HG03378 (cell line): Measurements from ENCODE around the gene MSX2.

Experiments
- ATAC-seq: cut with Tn5 transposase; IDR thresholded peaks from one replicate; pipeline ENCODE4 v1.9.1; 2021; ENCODE audit warnings: mild to moderate bottlenecking, moderate library complexity; ENCODE audit not compliant: unreplicated experiment

MSX2 gene

DNA sequence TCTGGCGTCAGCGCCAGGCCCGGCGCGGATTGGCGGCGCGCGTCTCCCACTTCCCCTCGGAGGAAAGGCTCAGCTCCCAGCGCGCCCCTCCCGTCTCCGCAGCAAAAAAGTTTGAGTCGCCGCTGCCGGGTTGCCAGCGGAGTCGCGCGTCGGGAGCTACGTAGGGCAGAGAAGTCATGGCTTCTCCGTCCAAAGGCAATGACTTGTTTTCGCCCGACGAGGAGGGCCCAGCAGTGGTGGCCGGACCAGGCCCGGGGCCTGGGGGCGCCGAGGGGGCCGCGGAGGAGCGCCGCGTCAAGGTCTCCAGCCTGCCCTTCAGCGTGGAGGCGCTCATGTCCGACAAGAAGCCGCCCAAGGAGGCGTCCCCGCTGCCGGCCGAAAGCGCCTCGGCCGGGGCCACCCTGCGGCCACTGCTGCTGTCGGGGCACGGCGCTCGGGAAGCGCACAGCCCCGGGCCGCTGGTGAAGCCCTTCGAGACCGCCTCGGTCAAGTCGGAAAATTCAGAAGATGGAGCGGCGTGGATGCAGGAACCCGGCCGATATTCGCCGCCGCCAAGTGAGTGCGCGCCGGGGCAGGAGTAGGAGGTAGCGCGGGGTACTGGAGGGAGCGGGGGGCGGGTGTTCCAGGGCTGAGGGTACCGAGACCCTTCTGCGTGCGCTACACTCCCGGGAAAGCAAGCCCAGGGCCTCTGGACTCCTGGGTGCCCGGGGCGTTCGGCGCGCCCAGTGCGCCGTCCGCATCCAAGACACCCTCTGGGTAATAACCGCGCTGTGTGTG lies at the start of gene MSX2:
Gene MSX2 (plus strand): TSS at position 99 of the 777 bp plus-strand sequence. CDS start 78 bp downstream, at position 177.
- no peak for ATAC-seq

DNA sequence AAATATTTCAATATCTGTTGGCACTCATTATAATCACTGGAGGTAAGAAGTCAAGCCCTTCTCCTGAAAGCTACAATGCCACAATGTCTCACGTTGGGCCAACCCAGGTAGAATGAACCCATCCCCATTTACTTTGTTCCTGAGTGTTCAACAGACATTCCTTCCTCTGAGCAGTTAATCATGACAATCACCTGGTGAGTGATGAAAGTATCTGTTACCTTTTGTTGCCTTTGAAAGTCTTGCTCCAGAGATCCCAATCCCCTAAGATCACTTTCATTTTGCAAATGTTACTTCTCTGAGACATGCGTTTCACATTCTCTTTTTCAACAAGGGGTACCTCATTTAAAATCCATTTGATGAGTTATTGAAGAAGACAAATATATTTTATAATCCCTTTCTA lies 49.3 kb upstream of the MSX2 start:
- ATAC-seq: no peak

GRCh38 chr5:174675916-174676315 lies 48.5 kb upstream of the MSX2 start:
- no peak for ATAC-seq

DNA sequence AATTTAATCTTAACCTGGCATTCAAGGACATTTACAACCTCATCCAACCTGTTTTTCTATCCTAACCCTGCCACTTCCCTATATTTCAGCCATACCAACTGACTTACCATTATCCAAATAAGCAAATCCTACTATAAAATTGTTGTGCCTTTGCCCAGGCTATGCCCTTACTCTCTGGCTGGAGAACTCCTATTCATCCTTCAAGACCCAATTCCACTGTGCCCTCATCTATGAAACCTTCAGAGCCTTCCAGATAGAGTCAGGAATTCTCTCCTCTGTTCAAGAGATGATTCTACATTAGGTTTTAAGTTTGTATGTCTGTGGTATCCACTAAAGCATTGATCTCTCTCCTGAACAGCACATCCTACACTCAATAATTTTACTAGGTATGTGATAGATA lies 46.3 kb upstream of the MSX2 start:
- no peak for ATAC-seq

DNA sequence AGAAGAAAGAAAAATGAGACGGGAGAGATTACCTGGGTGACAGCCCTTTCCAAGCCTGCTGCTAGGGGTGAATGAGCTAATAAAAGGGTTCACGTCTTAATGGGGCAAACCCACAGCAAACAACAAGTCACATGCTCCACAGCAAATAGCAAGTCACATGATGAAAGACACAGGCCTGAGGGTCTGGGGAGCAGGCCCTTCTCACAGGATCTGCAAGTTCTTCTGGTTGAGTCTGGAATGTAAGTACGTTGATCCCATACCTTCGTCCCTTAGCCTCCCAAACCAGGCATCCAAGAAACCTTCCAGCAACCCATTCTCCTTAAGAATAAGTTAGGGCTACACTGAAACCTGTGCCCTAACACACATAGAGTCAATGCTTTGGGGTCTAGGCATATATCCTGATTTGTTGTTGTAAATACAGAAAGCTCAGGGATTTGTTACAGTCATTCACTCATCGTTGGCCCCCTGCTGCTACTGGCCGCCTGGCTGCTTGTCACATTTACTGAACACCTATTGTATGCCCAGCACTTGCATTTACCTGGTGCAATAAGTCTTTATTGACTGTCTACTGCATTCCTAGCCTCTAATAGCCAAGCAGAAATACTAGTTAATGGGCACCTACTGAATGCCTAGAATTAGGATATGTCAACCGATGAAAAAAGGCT lies 43.3 kb upstream of the MSX2 start:
- no peak for ATAC-seq

- no peak for ATAC-seq
Measured at GRCh38 chr5:174687503-174687902, 36.9 kb upstream of the MSX2 start.

DNA sequence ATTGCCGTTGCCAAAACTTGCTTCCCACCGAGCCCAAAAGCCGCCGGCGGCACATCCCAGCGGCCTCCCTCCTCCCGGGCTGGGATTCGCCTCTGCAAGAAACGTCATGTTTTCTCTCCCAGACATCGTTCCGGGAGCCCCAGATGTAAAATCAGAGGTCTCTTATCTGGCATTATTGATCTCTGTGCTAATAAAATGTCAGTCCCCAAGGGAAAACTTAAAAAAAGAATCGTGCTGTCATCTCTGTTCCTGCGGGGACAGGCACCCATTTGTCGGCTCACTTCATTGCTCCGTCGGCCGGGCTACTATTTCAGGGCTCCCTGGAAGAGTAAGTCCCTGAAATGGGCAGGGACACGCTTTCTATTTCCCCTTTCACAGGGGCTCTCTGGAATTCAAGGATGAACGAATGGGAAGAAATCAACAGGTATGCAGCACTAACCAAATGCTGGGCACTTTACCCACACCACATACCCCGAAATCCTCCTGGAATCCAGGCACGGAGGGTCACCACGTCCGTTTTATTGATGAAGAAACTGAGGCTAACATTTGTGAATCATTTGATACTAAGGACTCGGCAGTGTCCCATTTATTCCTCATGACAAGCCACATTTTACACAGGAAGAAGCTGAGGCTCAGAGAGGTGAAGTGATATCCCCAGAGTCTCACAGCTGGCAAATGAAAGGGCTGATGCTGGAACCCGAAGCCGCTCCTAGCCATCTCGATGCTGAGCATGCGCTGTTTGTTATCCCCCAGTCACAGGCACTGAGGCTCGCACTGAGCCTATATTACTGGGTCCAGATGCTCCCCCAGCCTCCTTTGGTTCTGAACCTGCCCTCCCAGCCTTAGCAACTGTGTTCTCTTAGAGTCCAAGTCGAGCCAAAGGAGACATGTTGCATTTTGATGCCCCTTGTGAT lies 35.7 kb upstream of the MSX2 start:
- ATAC-seq: no peak

DNA sequence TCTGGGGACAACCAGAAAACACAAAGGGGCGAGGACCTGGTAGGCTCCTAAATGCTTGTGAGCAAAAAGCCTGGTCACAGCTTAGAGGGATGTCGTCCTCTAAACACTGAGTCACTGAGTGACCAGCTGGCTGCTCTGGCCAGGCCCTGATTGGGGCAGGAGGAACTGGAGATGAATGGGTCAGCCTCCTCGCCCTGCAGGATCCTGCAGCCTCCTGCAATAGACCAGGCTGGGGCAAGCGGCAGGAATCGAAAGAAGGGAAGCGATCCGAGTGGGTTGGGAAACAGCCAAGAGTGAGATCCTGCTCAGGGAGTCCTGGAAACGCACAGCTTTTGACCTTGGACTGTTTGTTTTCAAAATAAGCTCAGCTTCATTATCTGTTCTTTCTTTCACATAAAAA lies 34.1 kb upstream of the MSX2 start:
- ATAC-seq: no peak

DNA sequence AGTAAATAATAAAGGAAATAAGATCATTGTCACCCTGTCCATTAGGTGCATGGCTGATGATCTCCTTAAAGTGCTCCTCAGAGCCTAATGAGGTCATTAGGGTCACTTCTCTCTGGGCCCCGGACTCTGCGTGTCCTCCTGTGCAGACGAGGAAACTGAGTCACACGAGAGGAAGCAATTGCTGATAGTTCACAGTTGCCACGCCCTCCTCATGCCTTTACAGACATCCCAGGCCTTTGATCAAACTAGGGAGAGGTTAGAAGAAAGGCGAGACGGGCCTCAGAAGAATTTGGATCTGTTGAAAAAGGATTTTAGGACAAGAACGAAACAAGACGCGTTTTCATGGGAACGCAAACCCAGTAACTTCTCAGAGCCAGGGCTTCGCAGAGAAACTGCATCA lies 32.0 kb upstream of the MSX2 start:
- no peak for ATAC-seq

- ATAC-seq: no peak
Measured at GRCh38 chr5:174692982-174693422, 31.4 kb upstream of the MSX2 start.

DNA sequence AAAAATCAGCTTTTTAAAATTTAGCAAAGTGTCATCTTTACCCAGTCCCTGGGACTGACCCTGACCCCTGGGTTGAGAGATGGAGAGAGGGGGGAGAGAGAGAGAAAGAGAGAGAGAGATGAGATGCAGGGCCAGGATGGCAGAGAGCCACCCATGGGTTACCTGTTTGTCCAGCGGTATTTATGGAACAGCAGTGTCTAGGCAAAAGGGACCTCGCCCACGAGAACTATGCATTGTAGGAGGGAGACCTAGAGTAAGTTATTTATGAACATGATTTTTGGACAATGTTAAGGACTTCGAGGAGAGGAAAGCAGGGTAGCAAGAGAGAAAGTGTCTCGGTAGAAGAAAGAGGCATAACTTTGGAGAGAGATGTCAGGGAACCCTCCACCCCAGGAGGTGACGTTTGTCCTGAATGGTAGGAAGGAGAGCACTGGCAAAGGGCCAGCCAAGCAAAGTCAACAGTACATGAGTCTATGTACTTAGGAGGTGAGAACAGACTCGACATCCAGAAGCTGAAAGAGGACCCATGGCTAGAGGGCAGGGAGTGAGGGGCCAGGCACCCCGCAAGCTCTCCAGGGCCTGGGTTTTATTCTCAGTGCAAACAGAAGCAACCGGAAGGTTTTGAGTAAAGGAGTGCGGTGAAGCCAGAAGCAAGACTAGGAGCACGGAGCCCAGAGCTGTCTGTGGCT lies 30.5 kb upstream of the MSX2 start:
- ATAC-seq: no peak

DNA sequence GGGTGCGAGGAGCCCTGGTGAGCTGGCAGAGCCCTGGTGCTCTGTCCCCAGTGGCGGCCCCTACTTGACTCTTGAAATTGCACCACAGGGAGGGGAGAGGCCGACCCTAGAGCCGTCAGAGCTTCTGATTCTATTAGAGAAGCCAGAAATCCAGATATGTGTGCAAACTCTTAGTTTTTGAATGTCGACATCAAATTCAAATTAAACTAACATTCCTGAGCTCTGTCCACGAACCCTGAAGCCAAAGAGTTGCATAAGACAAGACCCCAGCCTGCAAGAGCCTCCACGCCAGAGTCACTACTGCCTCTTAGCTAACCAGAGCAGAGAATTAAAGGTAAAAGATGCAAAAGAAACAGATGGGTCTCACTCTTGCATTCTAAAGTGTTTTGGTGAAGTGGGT lies 29.8 kb upstream of the MSX2 start:
- no peak for ATAC-seq

DNA sequence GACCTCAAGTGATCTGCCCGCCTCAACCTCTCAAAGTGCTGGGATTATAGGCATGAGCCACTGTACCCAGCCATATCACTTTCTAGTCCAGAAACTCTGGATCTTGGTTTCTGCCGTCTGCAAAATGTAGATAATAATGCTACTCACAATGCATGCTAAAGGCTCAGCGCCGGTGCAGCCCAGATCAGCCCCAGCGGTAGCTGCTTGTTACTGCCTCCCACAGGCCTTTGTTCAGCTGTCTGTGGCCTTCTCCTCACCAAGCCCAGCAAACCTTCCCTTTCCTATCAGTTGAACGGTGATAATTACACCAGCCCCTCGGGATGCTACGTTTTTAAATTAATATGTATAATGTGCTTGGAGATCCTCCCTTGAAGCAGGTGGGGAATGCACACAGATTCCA lies 26.2 kb upstream of the MSX2 start:
- ATAC-seq: no peak

- no peak for ATAC-seq
Measured at GRCh38 chr5:174699131-174699530, 25.3 kb upstream of the MSX2 start.

DNA sequence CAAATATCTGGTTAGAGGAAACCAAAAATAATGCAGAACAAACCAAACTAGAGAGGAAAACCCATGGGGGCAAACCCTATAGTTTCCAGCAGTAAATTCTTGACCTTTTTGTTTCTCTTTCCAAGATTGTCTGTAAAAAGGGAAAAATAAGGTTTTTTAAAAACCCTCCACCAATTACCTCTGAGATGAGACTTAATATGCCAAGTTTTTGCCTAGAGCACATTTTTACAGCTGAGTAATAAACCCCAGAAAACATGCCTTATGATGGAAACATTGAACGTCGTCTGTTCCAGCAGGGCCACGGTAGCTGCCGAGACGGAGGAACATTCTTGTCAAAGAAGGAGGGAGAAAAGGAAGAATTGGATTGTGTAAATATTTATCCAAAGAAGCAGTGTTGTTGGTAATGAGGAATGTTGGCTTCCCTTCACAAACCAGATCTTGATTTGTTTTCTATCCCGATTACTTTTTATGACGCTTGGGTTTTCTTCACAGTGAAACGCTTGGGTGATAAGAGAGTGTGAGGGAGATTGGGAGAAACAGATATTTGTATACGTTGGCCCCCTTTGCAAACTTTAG lies 17.3 kb upstream of the MSX2 start:
- ATAC-seq: no peak

DNA sequence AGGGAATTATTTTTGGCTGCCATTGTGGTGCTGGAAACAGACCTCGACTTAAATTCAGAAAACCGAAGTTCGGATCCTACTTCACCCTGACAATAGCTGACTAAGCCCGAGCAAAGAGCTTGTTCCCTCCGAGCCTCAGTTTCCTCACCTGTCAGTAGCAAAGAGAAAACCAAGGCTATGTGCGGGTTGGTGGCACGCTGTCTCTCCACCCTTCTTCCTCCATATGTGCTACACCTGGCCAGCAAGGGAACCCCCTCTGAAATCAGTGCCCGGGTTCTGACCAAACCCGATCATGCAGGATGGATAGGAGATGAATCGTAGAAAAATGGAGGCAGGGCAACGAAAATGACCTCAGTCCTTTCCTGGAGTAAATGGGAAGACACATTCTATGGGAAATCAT lies 16.7 kb upstream of the MSX2 start:
- ATAC-seq: no peak

GRCh38 chr5:174708476-174709207 lies 15.7 kb upstream of the MSX2 start:
- ATAC-seq: no peak

GRCh38 chr5:174714751-174715150 lies 9.6 kb upstream of the MSX2 start:
- no peak for ATAC-seq

GRCh38 chr5:174715804-174716203 lies 8.6 kb upstream of the MSX2 start:
- no peak for ATAC-seq
